GM23248 (cell line): ENCODE data around the gene STARD3. TPM values are rescaled to one million over a fixed set of nuclear protein-coding genes. Genes with fewer than 3 reads are reported as not detected.
A peak's percentile ranks its signal among the peaks of the same experiment; 100 is the strongest.

ENCODE experiments used
- DNase-seq: peaks from one replicate; pipeline ENCODE4 v3.0.0-alpha.2; 2015
- H2AFZ ChIP-seq: fragments of 200-600 bp; sonication (generic); 2 replicates; pipeline ENCODE4 v1.6.1; 2016; ENCODE audit warnings: antibody characterized with exemption
- H3F3A ChIP-seq: fragments of 200-600 bp; sonication (generic); 2 replicates; pipeline ENCODE4 v1.6.1; 2016; ENCODE audit warnings: mild to moderate bottlenecking, antibody characterized with exemption, mixed run types; ENCODE audit not compliant: insufficient read depth
- H3K27ac ChIP-seq: fragments of 200-600 bp; sonication (generic); 2 replicates; pipeline ENCODE4 v1.5.1; 2016; ENCODE audit warnings: mild to moderate bottlenecking
- H3K27me3 ChIP-seq: fragments of 200-600 bp; sonication (generic); replicated peaks from 2 replicates; pipeline ENCODE4 v1.6.1; 2016; ENCODE audit warnings: mild to moderate bottlenecking; ENCODE audit not compliant: insufficient read depth
- H3K36me3 ChIP-seq: fragments of 200-600 bp; sonication (generic); 2 replicates; pipeline ENCODE4 v1.6.1; 2016; ENCODE audit warnings: low read depth, mild to moderate bottlenecking
- H3K4me1 ChIP-seq: fragments of 200-600 bp; sonication (generic); 2 replicates; pipeline ENCODE4 v1.6.1; 2016; ENCODE audit warnings: mild to moderate bottlenecking; ENCODE audit not compliant: insufficient read depth
- H3K4me2 ChIP-seq: fragments of 200-600 bp; sonication (generic); one replicate; pipeline ENCODE4 v1.6.1; 2016; ENCODE audit warnings: mild to moderate bottlenecking; ENCODE audit not compliant: unreplicated experiment
- H3K4me3 ChIP-seq: fragments of 200-600 bp; sonication (generic); 2 replicates; pipeline ENCODE4 v1.5.1; 2016; ENCODE audit warnings: mild to moderate bottlenecking
- H3K79me2 ChIP-seq: fragments of 200-600 bp; sonication (generic); 2 replicates; pipeline ENCODE4 v1.6.1; 2016; ENCODE audit warnings: mild to moderate bottlenecking; ENCODE audit not compliant: insufficient read depth
- H3K9ac ChIP-seq: fragments of 200-600 bp; sonication (generic); 2 replicates; pipeline ENCODE4 v1.6.1; 2016; ENCODE audit warnings: mild to moderate bottlenecking
- H3K9me2 ChIP-seq: fragments of 200-600 bp; sonication (generic); 2 replicates; pipeline ENCODE4 v1.6.1; 2016; ENCODE audit warnings: mixed run types, mild to moderate bottlenecking, moderate library complexity; ENCODE audit not compliant: insufficient read depth
- H3K9me3 ChIP-seq: fragments of 200-600 bp; sonication (generic); one replicate; pipeline ENCODE4 v1.6.1; 2017; ENCODE audit warnings: low read depth
- H4K20me1 ChIP-seq: fragments of 200-600 bp; sonication (generic); 2 replicates; pipeline ENCODE4 v1.6.0; 2016; ENCODE audit not compliant: insufficient read depth
- EZH2 ChIP-seq: fragments of 200-600 bp; sonication (generic); IDR thresholded peaks from 2 replicates; pipeline ENCODE4 v1.6.1; 2018; ENCODE audit warnings: antibody characterized with exemption, mild to moderate bottlenecking; ENCODE audit not compliant: insufficient read depth, poor library complexity, severe bottlenecking
- EZH2phosphoT487 ChIP-seq: fragments of 200-600 bp; sonication (generic); IDR thresholded peaks from 2 replicates; pipeline ENCODE4 v1.6.1; 2018; ENCODE audit warnings: antibody characterized with exemption, moderate library complexity, mild to moderate bottlenecking, low read depth; ENCODE audit not compliant: insufficient read depth
- WGBS, 2 experiments: methylation state at CpG; one replicate each; pipeline ENCODE4 v1.1.6; 2015 to 2017; ENCODE audit warnings: low lambda C conversion rate in 2 of 2, low coverage in 1 of 2; ENCODE audit errors: missing lambda C conversion rate in 2 of 2; 5-methylcytosine and 5-hydroxymethylcytosine counted together
- in situ Hi-C: fragments of 300-500 bp; cut with MboI; formaldehyde crosslinking; loops from 2 replicates; pipeline ENCODE4 v1.15.0; 2020
- polyA plus RNA-seq: library from polyadenylated mRNA; unstranded; fragments of >200 nt; fragmentation: Nextera tagmentation; extraction: Ambion mirVana; gene quantifications from 2 replicates; pipeline ENCODE4 v1.2.1, GENCODE V29; 2016
- total RNA-seq: library from RNA; depleted of rRNA; stranded (reverse); fragments of >200 nt; shearing (Covaris generic); gene quantifications from 2 replicates; pipeline ENCODE4 v1.2.3, GENCODE V29; 2014

STARD3 gene
- total and polyA plus RNA-seq, 2 experiments from 2014 or later = 32.3 to 41.0 TPM

- no peaks in the 10 kb centered on the region for H4K20me1 ChIP-seq
- in situ Hi-C loops = no loop called here
- no peaks in the 10 kb centered on the region for H3K9me3 ChIP-seq
- H3F3A ChIP-seq = no peaks in the 10 kb centered on the region
- 69 to 73% methylated on average over 12 of the region's 12 CpGs for WGBS, 2 experiments
- TF ChIP-seq EZH2phosphoT487 (no peak), EZH2 (no peak)
- no peaks in the 10 kb centered on the region for H3K27me3 ChIP-seq
- H3K4me1 ChIP-seq = peaks cover 11% of the 10 kb centered on the region
- no peak overlapping the region for H3K9ac ChIP-seq
- peaks cover 74% of the 10 kb centered on the region for H3K79me2 ChIP-seq
- no peak overlapping the region for H3K27ac ChIP-seq
- H3K4me2 ChIP-seq = no peak overlapping the region
- no peaks in the 10 kb centered on the region; the same call in 1 of the 2 replicates for H3K36me3 ChIP-seq
- no peaks in the 10 kb centered on the region for H3K9me2 ChIP-seq
- no peak overlapping the region for H3K4me3 ChIP-seq
- no peak overlapping the region for H2AFZ ChIP-seq
- DNase-seq = no peak
These were observed 66.3 kb downstream of the STARD3 start for GRCh38 chr17:39702901-39703893.

DNA sequence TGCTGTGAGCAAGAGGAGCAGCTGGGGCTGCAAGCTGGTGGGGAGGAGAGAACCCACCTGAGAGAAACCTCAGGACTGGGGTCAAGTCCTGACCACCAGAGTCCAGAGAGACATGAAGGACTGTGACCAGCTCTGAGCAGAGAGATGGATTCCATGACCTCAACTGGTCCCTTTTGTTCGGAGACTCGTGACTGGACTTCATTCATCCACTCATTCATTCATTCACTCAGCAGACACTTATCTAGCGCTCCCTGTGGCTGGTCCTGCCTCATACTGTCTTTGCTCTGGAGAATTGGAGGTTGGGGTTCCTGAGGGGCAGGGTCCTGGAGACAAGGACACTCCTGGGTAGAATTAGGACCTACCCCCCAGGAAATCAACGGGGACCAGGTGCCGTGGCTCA is 67.0 kb downstream of the STARD3 start:
- H3F3A ChIP-seq = no peaks in the 10 kb centered on the region
- H4K20me1 ChIP-seq = no peaks in the 10 kb centered on the region
- TF ChIP-seq EZH2phosphoT487 = no peak
- TF ChIP-seq EZH2 = no peak
- no peak overlapping the region for H3K9ac ChIP-seq
- no peak overlapping the region for H3K4me2 ChIP-seq
- DNase-seq = no peak
- peaks cover 11% of the 10 kb centered on the region for H3K4me1 ChIP-seq
- 88 to 97% methylated on average over 5 of the region's 5 CpGs for WGBS, 2 experiments
- no peaks in the 10 kb centered on the region for H3K27me3 ChIP-seq
- no peak overlapping the region for H3K4me3 ChIP-seq
- H3K27ac ChIP-seq = no peak overlapping the region
- peaks cover 73% of the 10 kb centered on the region for H3K79me2 ChIP-seq
- no peak overlapping the region for H2AFZ ChIP-seq
- H3K9me3 ChIP-seq = no peaks in the 10 kb centered on the region
- H3K36me3 ChIP-seq = no peaks in the 10 kb centered on the region; the same call in 1 of the 2 replicates
- H3K9me2 ChIP-seq = no peaks in the 10 kb centered on the region
- in situ Hi-C loops = no loop called here

GRCh38 chr17:39704821-39705551 is 68.0 kb downstream of the STARD3 start:
- Histone ChIP-seq H3K4me3 (no peak overlapping the region), H3K4me1 (peaks cover 6% of the 10 kb centered on the region), H3K79me2 (peaks cover 63% of the 10 kb centered on the region), H3F3A (no peaks in the 10 kb centered on the region), H3K9me2 (no peaks in the 10 kb centered on the region), H3K4me2 (no peak overlapping the region), H3K27ac (no peak overlapping the region), H3K9ac (no peak overlapping the region), H3K9me3 (no peaks in the 10 kb centered on the region), H4K20me1 (no peaks in the 10 kb centered on the region), H3K36me3 (no peaks in the 10 kb centered on the region; the same call in 1 of the 2 replicates), H2AFZ (no peak overlapping the region), H3K27me3 (no peaks in the 10 kb centered on the region)
- TF ChIP-seq EZH2 (no peak), EZH2phosphoT487 (no peak)
- DNase-seq = peak; percentile 51
- in situ Hi-C loops = no loop called here
- WGBS, 2 experiments = 66 to 68% methylated on average over 11 of the region's 11 CpGs

- in situ Hi-C loops = no loop called here
- peaks cover 54% of the 10 kb centered on the region for H3K79me2 ChIP-seq
These were observed 68.9 kb downstream of the STARD3 start for GRCh38 chr17:39705786-39706348.

More at GRCh38 chr17:39705786-39706348, 68.9 kb downstream of the STARD3 start:
- H3K9me2 ChIP-seq = no peaks in the 10 kb centered on the region
- H3K4me1 ChIP-seq = peaks cover 6% of the 10 kb centered on the region
- no peak overlapping the region for H3K9ac ChIP-seq
- H3K27me3 ChIP-seq = no peaks in the 10 kb centered on the region
- no peaks in the 10 kb centered on the region; the same call in 1 of the 2 replicates for H3K36me3 ChIP-seq
- H2AFZ ChIP-seq = no peak overlapping the region
- DNase-seq = no peak
- no peak for TF ChIP-seq EZH2phosphoT487
- TF ChIP-seq EZH2 = no peak
- no peaks in the 10 kb centered on the region for H3K9me3 ChIP-seq
- 83 to 89% methylated on average over 12 of the region's 12 CpGs for WGBS, 2 experiments
- H4K20me1 ChIP-seq = no peaks in the 10 kb centered on the region
- H3K27ac ChIP-seq = no peak overlapping the region
- no peak overlapping the region for H3K4me2 ChIP-seq
- no peaks in the 10 kb centered on the region for H3F3A ChIP-seq
- no peak overlapping the region for H3K4me3 ChIP-seq
